PC-3 (cell line): ENCODE results near the gene ZC3HAV1L. TPM values are rescaled to one million over a fixed set of nuclear protein-coding genes. Genes with fewer than 3 reads are reported as not detected.
A peak's percentile ranks its signal among the peaks of the same experiment; 100 is the strongest.

Source experiments
- ATAC-seq: fragments of 200-7000 bp; cut with Tn5 transposase; 2 replicates; pipeline ENCODE4 v1.9.1; 2020; ENCODE audit warnings: mild to moderate bottlenecking, moderate library complexity
- BruUV-seq: library from RNA; stranded (reverse); fragments of 400-500 nt; replicated peaks from 2 replicates; lab custom pipeline; 2021; lab: Mats Ljungman, UMichigan
- CTCF ChIA-PET: fragments of 300-600 bp; sonication (Branson Sonifier 250); formaldehyde crosslinking; loops from one replicate; lab custom pipeline; 2022; ENCODE audit warnings: antibody characterized with exemption; lab: Charles Lee
- POLR2A ChIA-PET: fragments of 300-600 bp; sonication (Branson Sonifier 250); formaldehyde crosslinking; loops from one replicate; lab custom pipeline; 2022; ENCODE audit warnings: antibody characterized with exemption; ENCODE audit not compliant: unreplicated experiment; lab: Charles Lee
- DNase-seq: peaks from one replicate; pipeline ENCODE4 v3.0.0-alpha.2; 2015
- H2AFZ ChIP-seq: fragments of 300-600 bp; sonication (generic); 2 replicates; pipeline ENCODE4 v1.6.0; 2016; ENCODE audit warnings: antibody characterized with exemption, low read length
- H3F3A ChIP-seq: fragments of 300-600 bp; sonication (generic); one replicate; pipeline ENCODE4 v1.6.0; 2017; ENCODE audit warnings: antibody characterized with exemption, low read length, control low read depth, mild to moderate bottlenecking; ENCODE audit not compliant: unreplicated experiment
- H3K27ac ChIP-seq: fragments of 300-600 bp; sonication (generic); 2 replicates; pipeline ENCODE4 v1.5.1; 2016; ENCODE audit warnings: mild to moderate bottlenecking, low read length
- H3K27me3 ChIP-seq: fragments of 300-600 bp; sonication (generic); 2 replicates; pipeline ENCODE4 v1.6.1; 2016; ENCODE audit warnings: low read length, mixed read lengths
- H3K36me3 ChIP-seq: fragments of 300-600 bp; sonication (generic); 2 replicates; pipeline ENCODE4 v1.6.1; 2016; ENCODE audit warnings: low read depth, mixed run types, low read length, mixed read lengths
- H3K4me1 ChIP-seq: fragments of 300-600 bp; sonication (generic); 2 replicates; pipeline ENCODE4 v1.5.1; 2016; ENCODE audit warnings: low read length; ENCODE audit not compliant: insufficient read depth
- H3K4me2 ChIP-seq: fragments of 300-600 bp; sonication (generic); 2 replicates; pipeline ENCODE4 v1.6.0; 2016; ENCODE audit warnings: low read length
- H3K4me3 ChIP-seq: fragments of 300-600 bp; sonication (generic); 2 replicates; pipeline ENCODE4 v1.5.1; 2016; ENCODE audit warnings: mild to moderate bottlenecking, low read length, mixed read lengths
- H3K79me2 ChIP-seq: fragments of 300-600 bp; sonication (generic); 2 replicates; pipeline ENCODE4 v1.6.1; 2017; ENCODE audit warnings: low read length, mixed read lengths
- H3K9ac ChIP-seq: fragments of 300-600 bp; sonication (generic); 2 replicates; pipeline ENCODE4 v1.6.0; 2016; ENCODE audit warnings: mild to moderate bottlenecking, low read length
- H3K9me2 ChIP-seq: fragments of 300-600 bp; sonication (generic); replicated peaks from 2 replicates; pipeline ENCODE4 v1.6.1; 2016; ENCODE audit warnings: mixed run types, low read length, mixed read lengths
- H3K9me3 ChIP-seq: fragments of 300-600 bp; sonication (generic); 2 replicates; pipeline ENCODE4 v1.6.1; 2016; ENCODE audit warnings: low read length, mixed read lengths
- H4K20me1 ChIP-seq: fragments of 300-600 bp; sonication (generic); 2 replicates; pipeline ENCODE4 v1.6.1; 2016; ENCODE audit warnings: low read length, mixed read lengths
- CTCF ChIP-seq: fragments of 300-600 bp; sonication (generic); conservative IDR thresholded peaks from 2 replicates; pipeline ENCODE4 v1.5.1; 2017; ENCODE audit warnings: antibody characterized with exemption, low read depth, mild to moderate bottlenecking, low read length
- EZH2 ChIP-seq: fragments of 300-600 bp; sonication (generic); IDR thresholded peaks from one replicate; pipeline ENCODE4 v1.6.1; 2017; ENCODE audit warnings: antibody characterized with exemption, mild to moderate bottlenecking, low read length; ENCODE audit not compliant: unreplicated experiment
- EZH2phosphoT487 ChIP-seq: fragments of 300-600 bp; sonication (generic); IDR thresholded peaks from 2 replicates; pipeline ENCODE4 v1.6.1; 2018; ENCODE audit warnings: mild to moderate bottlenecking, antibody characterized with exemption, low read length, borderline replicate concordance
- intact Hi-C: fragments of 100-400 bp; cut with micrococcal nuclease; formaldehyde crosslinking; loops from 2 replicates; pipeline ENCODE4 v1.9.0; 2023
- total RNA-seq: library from RNA; depleted of rRNA; stranded (reverse); fragments of >200 nt; gene quantifications from 2 replicates; pipeline ENCODE4 v1.2.3, GENCODE V29; 2014

ZC3HAV1L gene
- total RNA-seq, 1 experiment from 2014 or later: 8.2 TPM

- no peak overlapping the region for H3K4me3 ChIP-seq
- no peaks in the 10 kb centered on the region; the same call in 1 of the 2 replicates for H3K9me2 ChIP-seq
- POLR2A ChIA-PET: no interaction called here
- no peak overlapping the region for H3K4me2 ChIP-seq
- H3K9ac ChIP-seq: no peak overlapping the region
- ATAC-seq: no peak
- no peaks in the 10 kb centered on the region for H3K27me3 ChIP-seq
- no peak overlapping the region for H3K27ac ChIP-seq
- peaks cover 6% of the 10 kb centered on the region for H4K20me1 ChIP-seq
- TF ChIP-seq EZH2phosphoT487 (no peak), EZH2 (no peak), CTCF (no peak)
- H2AFZ ChIP-seq: no peak overlapping the region
- intact Hi-C loops: loop anchor here (5.0 kb wide), 1 partner anchor 146 kb away; no protein-coding TSS in a partner anchor
- BruUV-seq: no TSS peak
- H3F3A ChIP-seq: no peaks in the 10 kb centered on the region
- peaks cover 5% of the 10 kb centered on the region for H3K36me3 ChIP-seq
- peaks cover 28% of the 10 kb centered on the region for H3K79me2 ChIP-seq
- peaks cover 19% of the 10 kb centered on the region for H3K4me1 ChIP-seq
- no peaks in the 10 kb centered on the region for H3K9me3 ChIP-seq
- CTCF ChIA-PET: no interaction called here
- DNase-seq: no peak
These were observed 2.8 kb upstream of the ZC3HAV1L start for GRCh38 chr7:139038691-139039090.

DNA sequence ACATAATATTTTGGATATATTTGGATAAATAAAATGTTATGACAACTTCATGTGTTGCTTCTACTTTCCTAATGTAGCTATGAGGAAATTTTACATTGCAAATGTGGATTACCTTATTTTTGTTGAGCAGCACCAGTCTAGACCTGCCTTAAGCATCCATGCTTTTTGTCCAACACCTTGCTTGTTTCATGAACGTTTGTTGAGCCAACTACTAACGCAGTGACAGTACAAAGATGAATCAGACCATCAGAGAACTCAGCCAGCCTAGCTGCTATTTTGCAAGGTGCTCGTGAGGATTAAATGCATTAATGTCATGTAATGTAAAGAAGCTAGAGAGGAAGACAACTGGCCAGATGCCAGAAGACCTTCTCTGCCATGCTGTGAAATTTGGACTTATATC lies 1.1 kb upstream of the ZC3HAV1L start:
- Histone ChIP-seq H3K27me3 (no peaks in the 10 kb centered on the region), H3K9ac (no peak overlapping the region), H3K27ac (no peak overlapping the region), H3K9me3 (no peaks in the 10 kb centered on the region), H4K20me1 (peaks cover 13% of the 10 kb centered on the region), H3K79me2 (peaks cover 44% of the 10 kb centered on the region), H3K36me3 (peaks cover 19% of the 10 kb centered on the region), H3F3A (no peaks in the 10 kb centered on the region), H3K4me2 (peak overlapping the region; percentile 98; the same call in 1 of the 2 replicates), H3K9me2 (no peaks in the 10 kb centered on the region; the same call in 1 of the 2 replicates), H3K4me3 (peak overlapping the region; percentile 94; the same call in 1 of the 2 replicates), H2AFZ (no peak overlapping the region), H3K4me1 (peaks cover 25% of the 10 kb centered on the region)
- CTCF ChIA-PET: no interaction called here
- intact Hi-C loops: loop anchor here (5.0 kb wide), 1 partner anchor 145 kb away; no protein-coding TSS in a partner anchor
- ATAC-seq: no peak
- no peak for DNase-seq
- TF ChIP-seq CTCF (no peak), EZH2 (no peak), EZH2phosphoT487 (no peak)
- POLR2A ChIA-PET: no interaction called here
- BruUV-seq: no TSS peak
